ENCODE data around the gene HCFC1. TPM values are rescaled to one million over a fixed set of nuclear protein-coding genes. Genes with fewer than 3 reads are reported as not detected.

The HCFC1 gene
- polyA plus RNA-seq, 1 of the 3 experiments (the other 2 are of a cell fraction), result 9.5 TPM

GRCh38 chrX:153970357-153971123, 1.1 kb downstream of the HCFC1 start (continued):
- TF ChIP-seq POLR2AphosphoS5 (IDR thresholded peaks at IDR 0.05; ENCODE audit: low read depth, low read length) (peak; percentile 46; the same call in 1 of the 2 replicates), PBX3 (IDR thresholded peaks at IDR 0.05) (0 out of 2 replicates have a peak, but pooled peaks have one; percentile 8), RCOR1 (IDR thresholded peaks at IDR 0.05; ENCODE audit: low read length) (no peak), TCF12 (IDR thresholded peaks at IDR 0.05) (no peak), SMC3 (IDR thresholded peaks at IDR 0.05; ENCODE audit: low read depth, low read length) (no peak), GATA2 (CRISPR knock-in tag; IDR thresholded peaks at IDR 0.05) (no peak), RFX5 (IDR thresholded peaks at IDR 0.05; ENCODE audit: low read length) (no peak), IRF3 (IDR thresholded peaks at IDR 0.05; ENCODE audit: low read depth, low read length) (no peak), SIN3A (IDR thresholded peaks at IDR 0.05; ENCODE audit: borderline replicate concordance, low read depth, low read length) (0 out of 2 replicates have a peak, but pooled peaks have one; percentile 32), REST (IDR thresholded peaks at IDR 0.05; ENCODE audit: low read depth, low read length) (no peak), TEAD4 (IDR thresholded peaks at IDR 0.05; ENCODE audit: borderline replicate concordance, insufficient read depth) (0 out of 2 replicates have a peak, but pooled peaks have one; percentile 7), FOSL2 (IDR thresholded peaks at IDR 0.05; ENCODE audit: borderline replicate concordance, low read depth) (no peak), NRF1 (IDR thresholded peaks at IDR 0.05; ENCODE audit: low read depth, low read length) (no peak), JUND (IDR thresholded peaks at IDR 0.05) (no peak), CHD2 (IDR thresholded peaks at IDR 0.05; ENCODE audit: low read length, partially characterized antibody) (no peak), EZH2phosphoT487 (IDR thresholded peaks at IDR 0.05; ENCODE audit: borderline replicate concordance, low read depth) (no peak), CTCF (IDR thresholded peaks at IDR 0.05) (no peak)
